ENCODE data around the gene RMI2.

RMI2 gene

GRCh38 chr16:11384184-11384955 lies 39.1 kb downstream of the RMI2 start:
- no peak for DNase-seq (ENCODE audit: low read depth)

GRCh38 chr16:11384956-11385586 lies 39.8 kb downstream of the RMI2 start:
- no peak for DNase-seq (ENCODE audit: low read depth)

GRCh38 chr16:11386054-11386680 lies 40.9 kb downstream of the RMI2 start:
- no peak for DNase-seq (ENCODE audit: low read depth)

- no peak for DNase-seq (ENCODE audit: low read depth)
Observed at GRCh38 chr16:11386791-11387546, 41.7 kb downstream of the RMI2 start.

- DNase-seq (ENCODE audit: low read depth), result no peak
Observed at GRCh38 chr16:11389083-11389482, 43.8 kb downstream of the RMI2 start.

GRCh38 chr16:11389631-11390565 lies 44.6 kb downstream of the RMI2 start:
- no peak for DNase-seq (ENCODE audit: low read depth)

- DNase-seq (ENCODE audit: low read depth), result no peak
Observed at GRCh38 chr16:11390573-11391495, 45.6 kb downstream of the RMI2 start.

- no peak for DNase-seq (ENCODE audit: low read depth)
Observed at GRCh38 chr16:11391576-11391975, 46.3 kb downstream of the RMI2 start.

- DNase-seq (ENCODE audit: low read depth), result no peak
Observed at GRCh38 chr16:11392041-11392581, 46.9 kb downstream of the RMI2 start.

GRCh38 chr16:11393366-11393765 lies 48.1 kb downstream of the RMI2 start:
- DNase-seq (ENCODE audit: low read depth), result no peak

- DNase-seq (ENCODE audit: low read depth), result no peak
Observed at GRCh38 chr16:11393861-11394592, 48.8 kb downstream of the RMI2 start.

- no peak for DNase-seq (ENCODE audit: low read depth)
Observed at GRCh38 chr16:11394593-11394960, 49.3 kb downstream of the RMI2 start.

- no peak for DNase-seq (ENCODE audit: low read depth)
Observed at GRCh38 chr16:11395008-11395948, 50.0 kb downstream of the RMI2 start.

GRCh38 chr16:11395949-11396240 lies 50.6 kb downstream of the RMI2 start:
- no peak for DNase-seq (ENCODE audit: low read depth)

GRCh38 chr16:11396241-11397048 lies 51.2 kb downstream of the RMI2 start:
- peak; percentile 40 for DNase-seq (ENCODE audit: low read depth)

- DNase-seq (ENCODE audit: low read depth), result no peak
Observed at GRCh38 chr16:11398136-11398535, 52.9 kb downstream of the RMI2 start.

- no peak for DNase-seq (ENCODE audit: low read depth)
Observed at GRCh38 chr16:11398851-11399250, 53.6 kb downstream of the RMI2 start.
